WTC11 (cell line): ENCODE measurements around the gene RAN. TPM values are rescaled to one million over a fixed set of nuclear protein-coding genes. Genes with fewer than 3 reads are reported as not detected.
A peak's percentile ranks its signal among the peaks of the same experiment; 100 is the strongest.

Experiments
- ATAC-seq: fragments of 200-7000 bp; cut with Tn5 transposase; 2 replicates; pipeline ENCODE4 v1.10.0; 2021; ENCODE audit warnings: mild to moderate bottlenecking, moderate library complexity
- CTCF ChIA-PET: fragments of 300-600 bp; sonication (Branson Sonifier 250); formaldehyde crosslinking; loops from one replicate; lab custom pipeline; 2021; ENCODE audit warnings: antibody characterized with exemption; lab: Charles Lee
- POLR2A ChIA-PET: fragments of 350-600 bp; sonication (Branson Sonifier 250); formaldehyde crosslinking; loops from one replicate; lab custom pipeline; 2021; ENCODE audit warnings: antibody characterized with exemption; lab: Charles Lee
- DNase-seq: peaks from one replicate; pipeline ENCODE4 v3.0.0; 2021; ENCODE audit warnings: low spot score
- H3K27ac Mint-ChIP-seq: 2 replicates; pipeline ENCODE4 v1.8.0; 2021; ENCODE audit warnings: mixed read lengths
- H3K27me3 Mint-ChIP-seq: 2 replicates; pipeline ENCODE4 v1.8.0; 2021; ENCODE audit warnings: low read depth, mild to moderate bottlenecking, moderate library complexity, mixed read lengths
- H3K36me3 Mint-ChIP-seq: 2 replicates; pipeline ENCODE4 v1.8.0; 2021; ENCODE audit warnings: mixed read lengths
- H3K4me1 Mint-ChIP-seq: 2 replicates; pipeline ENCODE4 v1.8.0; 2022; ENCODE audit warnings: mixed read lengths
- H3K4me3 Mint-ChIP-seq: 2 replicates; pipeline ENCODE4 v1.8.0; 2021; ENCODE audit warnings: mild to moderate bottlenecking, moderate library complexity, mixed read lengths
- H3K9me3 Mint-ChIP-seq: 2 replicates; pipeline ENCODE4 v1.8.0; 2021; ENCODE audit warnings: mixed read lengths
- CTCF ChIP-seq: fragments of 200-600 bp; IDR thresholded peaks from 2 replicates; pipeline ENCODE4 v1.8.0; 2022; ENCODE audit warnings: antibody characterized with exemption
- EMX1 ChIP-seq: fragments of 250-450 bp; sonication (Bioruptor Pico); IDR thresholded peaks from 2 replicates; pipeline ENCODE4 v1.8.0; 2021; ENCODE audit warnings: mild to moderate bottlenecking
- GABPB1 ChIP-seq: sonication (generic); formaldehyde crosslinking; IDR thresholded peaks from 2 replicates; pipeline ENCODE4 v1.8.1; 2023; ENCODE audit warnings: mild to moderate bottlenecking, missing genetic modification reagents
- JUN ChIP-seq: sonication (generic); formaldehyde crosslinking; IDR thresholded peaks from 2 replicates; pipeline ENCODE4 v1.8.0; 2023; ENCODE audit warnings: mild to moderate bottlenecking, missing genetic modification reagents
- MYBL2 ChIP-seq: sonication (generic); formaldehyde crosslinking; IDR thresholded peaks from 2 replicates; pipeline ENCODE4 v1.8.1; 2023; ENCODE audit warnings: mild to moderate bottlenecking, moderate library complexity, missing genetic modification reagents
- SMAD3 ChIP-seq: sonication (generic); formaldehyde crosslinking; IDR thresholded peaks from 2 replicates; pipeline ENCODE4 v1.8.0; 2022; ENCODE audit warnings: missing genetic modification reagents, mild to moderate bottlenecking, borderline replicate concordance
- SP1 ChIP-seq: sonication (generic); formaldehyde crosslinking; conservative IDR thresholded peaks from 2 replicates; pipeline ENCODE4 v1.8.1; 2022; ENCODE audit warnings: missing genetic modification reagents
- TCF7 ChIP-seq: sonication (generic); formaldehyde crosslinking; IDR thresholded peaks from 2 replicates; pipeline ENCODE4 v1.8.0; 2022; ENCODE audit warnings: mild to moderate bottlenecking, low read depth, missing genetic modification reagents, moderate library complexity
- TEAD4 ChIP-seq: sonication (generic); formaldehyde crosslinking; IDR thresholded peaks from 2 replicates; pipeline ENCODE4 v1.8.0; 2022; ENCODE audit warnings: mild to moderate bottlenecking, missing genetic modification reagents
- ZNF121 ChIP-seq: sonication (generic); formaldehyde crosslinking; IDR thresholded peaks from 2 replicates; pipeline ENCODE4 v1.8.0; 2023; ENCODE audit warnings: missing genetic modification reagents
- ZNF281 ChIP-seq: sonication (generic); formaldehyde crosslinking; IDR thresholded peaks from 2 replicates; pipeline ENCODE4 v1.8.0; 2023; ENCODE audit warnings: mild to moderate bottlenecking, missing genetic modification reagents
- ZNF396 ChIP-seq: fragments of 250-450 bp; sonication (Bioruptor Pico); IDR thresholded peaks from 2 replicates; pipeline ENCODE4 v1.8.0; 2021; ENCODE audit warnings: mild to moderate bottlenecking, moderate library complexity, borderline replicate concordance
- ZNF423 ChIP-seq: fragments of 250-450 bp; sonication (Bioruptor Pico); IDR thresholded peaks from 2 replicates; pipeline ENCODE4 v2.1.2; 2022; ENCODE audit warnings: mild to moderate bottlenecking, moderate library complexity
- total RNA-seq: library from RNA; stranded (reverse); gene quantifications from 3 replicates; pipeline ENCODE4 v1.2.3, GENCODE V29; 2021
- TF ChIP-seq, protein P1 (sequence below): sonication (generic); formaldehyde crosslinking; IDR thresholded peaks from 2 replicates; pipeline ENCODE4 v1.8.1; 2023; ENCODE audit warnings: mild to moderate bottlenecking, missing genetic modification reagents
- TF ChIP-seq, protein P2 (sequence below): fragments of 250-450 bp; sonication (Bioruptor Pico); IDR thresholded peaks from 2 replicates; pipeline ENCODE4 v1.9.0; 2021; ENCODE audit warnings: mild to moderate bottlenecking
- TF ChIP-seq, protein P3 (sequence below): sonication (generic); formaldehyde crosslinking; IDR thresholded peaks from 2 replicates; pipeline ENCODE4 v1.8.1; 2023; ENCODE audit warnings: mild to moderate bottlenecking, missing genetic modification reagents, moderate library complexity
- TF ChIP-seq, protein P4 (sequence below): fragments of 250-450 bp; sonication (Bioruptor Pico); IDR thresholded peaks from 2 replicates; pipeline ENCODE4 v1.9.0; 2021; ENCODE audit warnings: moderate library complexity, mild to moderate bottlenecking, inconsistent platforms, borderline replicate concordance
- TF ChIP-seq, protein P5 (sequence below): sonication (generic); formaldehyde crosslinking; IDR thresholded peaks from 2 replicates; pipeline ENCODE4 v1.8.1; 2023; ENCODE audit warnings: mild to moderate bottlenecking, missing genetic modification reagents, moderate library complexity

The RAN gene
- total RNA-seq, 1 experiment from 2014 or later, result 1,745 TPM

DNA sequence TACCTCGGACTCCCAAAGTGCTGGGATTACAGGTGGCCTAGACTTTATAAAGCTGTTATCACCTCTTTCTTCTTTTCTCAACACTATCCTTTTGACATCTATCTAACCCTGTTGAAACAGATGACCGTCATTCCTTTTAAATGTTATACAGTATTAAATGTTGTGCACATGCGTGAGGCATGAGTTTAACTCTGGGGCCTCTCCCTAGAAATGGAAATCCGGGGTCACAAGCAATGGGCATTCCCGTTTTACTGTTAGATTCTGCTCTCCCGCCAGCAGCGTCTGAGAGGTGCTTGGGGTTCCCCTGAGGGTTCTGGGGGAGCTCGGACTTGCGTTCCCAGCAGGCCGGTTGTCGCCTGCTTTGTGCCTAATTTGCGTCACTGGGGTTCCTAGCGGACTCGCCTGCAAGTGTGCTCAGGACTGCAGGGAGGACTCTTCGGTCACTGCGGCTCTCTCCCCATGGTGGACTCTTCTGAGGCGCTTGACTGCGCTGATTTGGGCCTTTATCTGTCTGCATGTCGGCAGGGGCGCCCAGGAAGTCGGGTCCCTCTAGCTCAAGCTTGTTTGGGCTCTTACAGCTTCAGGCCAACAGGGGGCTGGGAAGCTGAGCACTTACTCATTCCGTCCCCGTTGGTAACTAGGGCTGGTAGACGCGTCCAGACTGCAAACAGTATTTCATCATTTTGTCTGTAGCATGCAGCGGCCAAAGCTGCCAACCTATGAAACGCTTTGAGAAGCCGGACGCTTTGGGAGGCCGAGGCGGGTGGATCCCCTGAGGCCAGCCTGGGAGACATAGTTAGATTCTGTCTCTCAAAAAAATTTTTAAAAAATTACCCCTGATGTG, 1.2 kb upstream of the RAN start:
- peak; percentile 76 for DNase-seq
- TF ChIP-seq TCF7 (no peak), EMX1 (CRISPR knock-in tag) (no peak), GABPB1 (peak; percentile 97), MYBL2 (CRISPR knock-in tag) (no peak), CTCF (peak; percentile 34; the same call in 1 of the 2 replicates), ZNF423 (CRISPR knock-in tag) (peak; percentile 25; the same call in 1 of the 2 replicates), ZNF121 (no peak), ZNF281 (CRISPR knock-in tag) (no peak), ZNF396 (no peak), TEAD4 (CRISPR knock-in tag) (no peak), SP1 (CRISPR knock-in tag) (0 out of 2 replicates have a peak, but pooled peaks have one; percentile 27), SMAD3 (no peak)
- TF ChIP-seq, protein P1, sequence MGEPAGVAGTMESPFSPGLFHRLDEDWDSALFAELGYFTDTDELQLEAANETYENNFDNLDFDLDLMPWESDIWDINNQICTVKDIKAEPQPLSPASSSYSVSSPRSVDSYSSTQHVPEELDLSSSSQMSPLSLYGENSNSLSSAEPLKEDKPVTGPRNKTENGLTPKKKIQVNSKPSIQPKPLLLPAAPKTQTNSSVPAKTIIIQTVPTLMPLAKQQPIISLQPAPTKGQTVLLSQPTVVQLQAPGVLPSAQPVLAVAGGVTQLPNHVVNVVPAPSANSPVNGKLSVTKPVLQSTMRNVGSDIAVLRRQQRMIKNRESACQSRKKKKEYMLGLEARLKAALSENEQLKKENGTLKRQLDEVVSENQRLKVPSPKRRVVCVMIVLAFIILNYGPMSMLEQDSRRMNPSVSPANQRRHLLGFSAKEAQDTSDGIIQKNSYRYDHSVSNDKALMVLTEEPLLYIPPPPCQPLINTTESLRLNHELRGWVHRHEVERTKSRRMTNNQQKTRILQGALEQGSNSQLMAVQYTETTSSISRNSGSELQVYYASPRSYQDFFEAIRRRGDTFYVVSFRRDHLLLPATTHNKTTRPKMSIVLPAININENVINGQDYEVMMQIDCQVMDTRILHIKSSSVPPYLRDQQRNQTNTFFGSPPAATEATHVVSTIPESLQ, result no peak
- TF ChIP-seq, protein P2, sequence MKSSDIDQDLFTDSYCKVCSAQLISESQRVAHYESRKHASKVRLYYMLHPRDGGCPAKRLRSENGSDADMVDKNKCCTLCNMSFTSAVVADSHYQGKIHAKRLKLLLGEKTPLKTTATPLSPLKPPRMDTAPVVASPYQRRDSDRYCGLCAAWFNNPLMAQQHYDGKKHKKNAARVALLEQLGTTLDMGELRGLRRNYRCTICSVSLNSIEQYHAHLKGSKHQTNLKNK, result no peak
- TF ChIP-seq, protein P3, sequence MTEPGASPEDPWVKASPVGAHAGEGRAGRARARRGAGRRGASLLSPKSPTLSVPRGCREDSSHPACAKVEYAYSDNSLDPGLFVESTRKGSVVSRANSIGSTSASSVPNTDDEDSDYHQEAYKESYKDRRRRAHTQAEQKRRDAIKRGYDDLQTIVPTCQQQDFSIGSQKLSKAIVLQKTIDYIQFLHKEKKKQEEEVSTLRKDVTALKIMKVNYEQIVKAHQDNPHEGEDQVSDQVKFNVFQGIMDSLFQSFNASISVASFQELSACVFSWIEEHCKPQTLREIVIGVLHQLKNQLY (CRISPR knock-in tag), result no peak
- TF ChIP-seq, all 79 proteins: peak for 4
- ChIA-PET POLR2A (interaction anchor here (0.6 to 1.1 kb wide), 6 partner anchors 9 to 41 kb away, joined by 3 to 5 read pairs (median 4); no protein-coding TSS in a partner anchor), CTCF (interaction anchor here (0.6 to 3.1 kb wide), 18 partner anchors 8 to 246 kb away, joined by 3 to 36 read pairs (median 4); no protein-coding TSS in a partner anchor)
- Mint-ChIP-seq H3K27ac (peak overlapping the region; percentile 98), H3K9me3 (peaks cover 4% of the 10 kb centered on the region), H3K4me3 (peak overlapping the region; percentile 61), H3K36me3 (peaks cover 39% of the 10 kb centered on the region), H3K27me3 (no peaks in the 10 kb centered on the region; the same call in 1 of the 2 replicates), H3K4me1 (peaks cover 42% of the 10 kb centered on the region)
- ATAC-seq, result peak; percentile 79

DNA sequence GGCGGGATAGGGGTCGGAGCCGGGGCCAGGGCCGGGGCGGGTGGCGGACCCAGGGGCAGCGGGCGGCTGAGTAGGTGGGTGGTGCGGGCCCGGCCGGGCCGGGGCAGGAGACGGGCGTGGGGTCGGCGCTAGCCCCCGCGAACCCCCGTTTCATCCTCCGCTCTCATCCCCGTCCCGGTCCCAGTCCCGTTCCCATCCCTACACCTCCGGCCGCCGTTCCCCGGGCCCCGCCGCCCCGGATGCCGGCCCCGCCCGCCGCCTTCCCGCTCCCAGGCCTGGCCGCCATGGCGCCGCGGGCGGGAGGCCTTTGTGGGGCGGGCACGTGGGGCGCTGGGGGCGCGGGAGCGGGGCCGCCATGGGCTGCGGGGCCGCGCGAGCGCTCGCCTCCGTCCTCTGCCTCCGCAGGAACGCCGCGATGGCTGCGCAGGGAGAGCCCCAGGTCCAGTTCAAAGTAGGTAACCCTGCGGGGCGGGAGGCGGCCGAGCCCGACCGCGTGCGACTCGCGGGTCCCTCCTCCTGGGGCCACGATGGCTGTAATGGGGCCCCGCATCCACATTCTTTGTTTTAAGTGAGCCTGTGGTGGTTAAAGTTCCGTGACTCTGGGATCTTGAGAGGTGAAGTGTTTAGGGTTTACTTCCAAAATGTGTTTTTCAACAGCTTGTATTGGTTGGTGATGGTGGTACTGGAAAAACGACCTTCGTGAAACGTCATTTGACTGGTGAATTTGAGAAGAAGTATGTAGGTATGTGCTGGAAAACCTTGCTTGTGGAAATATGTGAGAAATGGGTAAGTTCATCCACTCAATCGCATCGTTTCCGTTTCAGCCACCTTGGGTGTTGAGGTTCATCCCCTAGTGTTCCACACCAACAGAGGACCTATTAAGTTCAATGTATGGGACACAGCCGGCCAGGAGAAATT, 572 bp downstream of the RAN start:
- peaks cover 50% of the 10 kb centered on the region for H3K36me3 Mint-ChIP-seq
- peaks cover 59% of the 10 kb centered on the region for H3K4me1 Mint-ChIP-seq
- CTCF ChIA-PET, result no interaction called here
- ATAC-seq, result no peak
- no peaks in the 10 kb centered on the region; the same call in 1 of the 2 replicates for H3K27me3 Mint-ChIP-seq
- TF ChIP-seq EMX1 (CRISPR knock-in tag) (0 out of 2 replicates have a peak, but pooled peaks have one; percentile 60), JUN (CRISPR knock-in tag) (peak; percentile 46; the same call in 1 of the 2 replicates), TEAD4 (CRISPR knock-in tag) (no peak)
- TF ChIP-seq, protein P4, sequence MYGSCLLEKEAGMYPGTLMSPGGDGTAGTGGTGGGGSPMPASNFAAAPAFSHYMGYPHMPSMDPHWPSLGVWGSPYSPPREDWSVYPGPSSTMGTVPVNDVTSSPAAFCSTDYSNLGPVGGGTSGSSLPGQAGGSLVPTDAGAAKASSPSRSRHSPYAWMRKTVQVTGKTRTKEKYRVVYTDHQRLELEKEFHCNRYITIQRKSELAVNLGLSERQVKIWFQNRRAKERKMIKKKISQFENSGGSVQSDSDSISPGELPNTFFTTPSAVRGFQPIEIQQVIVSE (CRISPR knock-in tag), result no peak
- TF ChIP-seq, protein P5, sequence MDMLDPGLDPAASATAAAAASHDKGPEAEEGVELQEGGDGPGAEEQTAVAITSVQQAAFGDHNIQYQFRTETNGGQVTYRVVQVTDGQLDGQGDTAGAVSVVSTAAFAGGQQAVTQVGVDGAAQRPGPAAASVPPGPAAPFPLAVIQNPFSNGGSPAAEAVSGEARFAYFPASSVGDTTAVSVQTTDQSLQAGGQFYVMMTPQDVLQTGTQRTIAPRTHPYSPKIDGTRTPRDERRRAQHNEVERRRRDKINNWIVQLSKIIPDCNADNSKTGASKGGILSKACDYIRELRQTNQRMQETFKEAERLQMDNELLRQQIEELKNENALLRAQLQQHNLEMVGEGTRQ, result peak; percentile 42; the same call in 1 of the 2 replicates
- TF ChIP-seq, all 79 proteins: peak for 3
- Mint-ChIP-seq H3K27ac (peak overlapping the region; percentile 99), H3K9me3 (no peaks in the 10 kb centered on the region), H3K4me3 (peak overlapping the region; percentile 97)
- POLR2A ChIA-PET, result no interaction called here
- peak; percentile 32 for DNase-seq
